Sciatic nerve (tissue), 2 donors: ENCODE data around the gene LTBP1. TPM values are rescaled to one million over a fixed set of nuclear protein-coding genes. Genes with fewer than 3 reads are reported as not detected.

Source experiments
- ATAC-seq: fragments of 200-7000 bp; cut with Tn5 transposase; one replicate; pipeline ENCODE4 v1.9.1; 2020; ENCODE audit warnings: mild to moderate bottlenecking, moderate library complexity
- DNase-seq: peaks from one replicate; pipeline ENCODE4 v3.0.0-alpha.2; 2020; ENCODE audit warnings: low spot score
- intact Hi-C: fragments of 100-400 bp; cut with DNase I; formaldehyde crosslinking; loops from one replicate; pipeline ENCODE4 v1.14.2; 2022
- total RNA-seq: library from RNA; stranded (reverse); fragmentation: NEBNext Ultra II Directional; extraction: Animal tissue kit (Norgen Biotek cat#: 25700); gene quantifications from one replicate; pipeline ENCODE4 v1.2.1, GENCODE V29; 2021
- donor health status: DM: no; HTN: no; CAD: no.
- donor health status: DM: no; HTN: no; CAD: no.

Gene LTBP1
- total RNA-seq, 1 donor from 2014 or later = 48.9 TPM

GRCh38 chr2:33202641-33203522 is 256.1 kb downstream of the LTBP1 start:
- DNase-seq = no peak
- intact Hi-C loops = no loop called here
- ATAC-seq = peak; percentile 32

GRCh38 chr2:33204945-33205344 is 258.2 kb downstream of the LTBP1 start:
- ATAC-seq (no peak), DNase-seq (no peak)
- intact Hi-C loops = no loop called here

- DNase-seq (no peak), ATAC-seq (no peak)
- intact Hi-C loops = loop anchor here (2.0 kb wide), 1 partner anchor 45 kb away; no protein-coding TSS in a partner anchor
Observed at GRCh38 chr2:33205693-33206434, 259.1 kb downstream of the LTBP1 start.

- DNase-seq (no peak), ATAC-seq (no peak)
- intact Hi-C loops = loop anchor here (2.0 kb wide), 1 partner anchor 44 kb away; no protein-coding TSS in a partner anchor
Observed at GRCh38 chr2:33207151-33207740, 260.5 kb downstream of the LTBP1 start.

- intact Hi-C loops = no loop called here
- DNase-seq (no peak), ATAC-seq (no peak)
Observed at GRCh38 chr2:33208400-33208799, 261.6 kb downstream of the LTBP1 start.

- no peak for DNase-seq
- intact Hi-C loops = no loop called here
- no peak for ATAC-seq
Observed at GRCh38 chr2:33209976-33210375, 263.2 kb downstream of the LTBP1 start.

GRCh38 chr2:33210626-33211025 is 263.9 kb downstream of the LTBP1 start:
- intact Hi-C loops = no loop called here
- ATAC-seq (peak; percentile 68), DNase-seq (no peak)

GRCh38 chr2:33212151-33212550 is 265.4 kb downstream of the LTBP1 start:
- DNase-seq (no peak), ATAC-seq (peak; percentile 37)
- intact Hi-C loops = no loop called here

GRCh38 chr2:33213244-33213643 is 266.5 kb downstream of the LTBP1 start:
- intact Hi-C loops = no loop called here
- DNase-seq (no peak), ATAC-seq (no peak)

GRCh38 chr2:33213648-33214047 is 266.9 kb downstream of the LTBP1 start:
- intact Hi-C loops = no loop called here
- DNase-seq (no peak), ATAC-seq (no peak)

- intact Hi-C loops = no loop called here
- no peak for DNase-seq
- peak; percentile 11 for ATAC-seq
Observed at GRCh38 chr2:33214436-33214835, 267.7 kb downstream of the LTBP1 start.

- intact Hi-C loops = no loop called here
- DNase-seq = no peak
- ATAC-seq = no peak
Observed at GRCh38 chr2:33214857-33215256, 268.1 kb downstream of the LTBP1 start.

- DNase-seq = peak; percentile 77
- peak; percentile 76 for ATAC-seq
- intact Hi-C loops = no loop called here
Observed at GRCh38 chr2:33215299-33215698, 268.5 kb downstream of the LTBP1 start.

GRCh38 chr2:33215983-33216382 is 269.2 kb downstream of the LTBP1 start:
- intact Hi-C loops = no loop called here
- ATAC-seq (peak; percentile 7), DNase-seq (no peak)

GRCh38 chr2:33216508-33217182 is 269.9 kb downstream of the LTBP1 start:
- ATAC-seq (peak; percentile 78), DNase-seq (peak; percentile 63)
- intact Hi-C loops = no loop called here

GRCh38 chr2:33217406-33217805 is 270.7 kb downstream of the LTBP1 start:
- intact Hi-C loops = no loop called here
- no peak for ATAC-seq
- DNase-seq = no peak

- ATAC-seq = no peak
- no peak for DNase-seq
- intact Hi-C loops = no loop called here
Observed at GRCh38 chr2:33219114-33219513, 272.4 kb downstream of the LTBP1 start.

- intact Hi-C loops = no loop called here
- no peak for ATAC-seq
- DNase-seq = no peak
Observed at GRCh38 chr2:33219850-33220275, 273.1 kb downstream of the LTBP1 start.

GRCh38 chr2:33220533-33220932 is 273.8 kb downstream of the LTBP1 start:
- intact Hi-C loops = no loop called here
- no peak for ATAC-seq
- DNase-seq = no peak
